Left ventricle myocardium inferior (tissue), 1 donor: ENCODE results near the gene KLHL29. TPM values are rescaled to one million over a fixed set of nuclear protein-coding genes. Genes with fewer than 3 reads are reported as not detected.

Experiments used
- DNase-seq: peaks from one replicate; pipeline ENCODE4 v3.0.0-alpha.2; 2020
- H3K27ac ChIP-seq: fragments of 200-600 bp; replicated peaks from 2 replicates; pipeline ENCODE4 v1.8.0; 2021
- H3K27me3 ChIP-seq: fragments of 200-600 bp; 2 replicates; pipeline ENCODE4 v1.8.0; 2021; ENCODE audit warnings: low read depth
- H3K36me3 ChIP-seq: fragments of 200-600 bp; 2 replicates; pipeline ENCODE4 v1.8.0; 2021
- H3K4me1 ChIP-seq: fragments of 200-600 bp; 2 replicates; pipeline ENCODE4 v1.8.0; 2021
- H3K4me3 ChIP-seq: fragments of 200-600 bp; 2 replicates; pipeline ENCODE4 v1.8.0; 2021; ENCODE audit warnings: mild to moderate bottlenecking, moderate library complexity
- H3K9me3 ChIP-seq: fragments of 200-600 bp; replicated peaks from 2 replicates; pipeline ENCODE4 v1.8.0; 2021
- intact Hi-C: fragments of 100-400 bp; cut with micrococcal nuclease; formaldehyde crosslinking; loops from one replicate; pipeline ENCODE4 v1.11.0; 2022
- total RNA-seq: library from RNA; stranded (reverse); fragmentation: NEBNext Ultra II Directional; extraction: Animal tissue kit (Norgen Biotek cat#: 25700); gene quantifications from one replicate; pipeline ENCODE4 v1.2.1, GENCODE V29; 2021
- TF ChIP-seq, protein P1 (sequence below): fragments of 200-600 bp; IDR thresholded peaks from 2 replicates; pipeline ENCODE4 v1.8.0; 2021; ENCODE audit warnings: antibody characterized with exemption, mild to moderate bottlenecking, borderline replicate concordance
- donor health status: DM: no; HTN: yes; CAD: no; lungs with severe emphysema.

KLHL29 gene
- total RNA-seq, 1 donor from 2014 or later, result 1.1 TPM

DNA sequence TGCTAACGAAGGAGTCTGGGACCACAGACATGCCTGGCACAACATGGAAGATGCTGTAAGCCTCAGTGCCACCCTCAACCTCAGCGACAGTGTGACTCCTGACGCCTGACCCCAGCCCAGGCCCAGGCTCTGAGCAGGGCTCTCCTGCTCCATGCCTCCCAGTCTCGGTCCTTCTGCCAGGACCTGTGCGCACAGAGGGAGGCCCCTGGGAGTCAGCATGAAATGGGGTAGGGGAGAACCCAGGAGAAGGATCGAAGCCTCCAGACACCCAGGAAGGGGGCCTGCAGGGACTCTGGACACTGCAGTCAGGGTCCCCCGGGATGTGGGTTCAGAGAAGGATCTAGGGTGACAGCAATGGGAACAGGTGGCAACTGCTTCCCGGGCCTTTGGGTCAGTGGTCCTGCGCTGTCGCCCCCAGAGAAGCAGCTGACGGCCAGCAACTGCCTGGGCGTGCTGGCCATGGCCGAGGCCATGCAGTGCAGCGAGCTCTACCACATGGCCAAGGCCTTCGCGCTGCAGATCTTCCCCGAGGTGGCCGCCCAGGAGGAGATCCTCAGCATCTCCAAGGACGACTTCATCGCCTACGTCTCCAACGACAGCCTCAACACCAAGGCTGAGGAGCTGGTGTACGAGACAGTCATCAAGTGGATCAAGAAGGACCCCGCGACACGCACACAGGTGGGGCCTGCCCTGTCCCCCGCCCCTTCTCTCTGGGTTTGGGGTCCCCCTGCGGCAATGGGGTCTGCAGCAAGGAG is 308.0 kb downstream of the KLHL29 start:
- no peaks in the 10 kb centered on the region for H3K4me1 ChIP-seq
- H3K36me3 ChIP-seq, result peaks cover 9% of the 10 kb centered on the region
- no peak overlapping the region for H3K27ac ChIP-seq
- intact Hi-C loops, result no loop called here
- no peak overlapping the region for H3K4me3 ChIP-seq
- DNase-seq, result no peak
- TF ChIP-seq, protein P1, sequence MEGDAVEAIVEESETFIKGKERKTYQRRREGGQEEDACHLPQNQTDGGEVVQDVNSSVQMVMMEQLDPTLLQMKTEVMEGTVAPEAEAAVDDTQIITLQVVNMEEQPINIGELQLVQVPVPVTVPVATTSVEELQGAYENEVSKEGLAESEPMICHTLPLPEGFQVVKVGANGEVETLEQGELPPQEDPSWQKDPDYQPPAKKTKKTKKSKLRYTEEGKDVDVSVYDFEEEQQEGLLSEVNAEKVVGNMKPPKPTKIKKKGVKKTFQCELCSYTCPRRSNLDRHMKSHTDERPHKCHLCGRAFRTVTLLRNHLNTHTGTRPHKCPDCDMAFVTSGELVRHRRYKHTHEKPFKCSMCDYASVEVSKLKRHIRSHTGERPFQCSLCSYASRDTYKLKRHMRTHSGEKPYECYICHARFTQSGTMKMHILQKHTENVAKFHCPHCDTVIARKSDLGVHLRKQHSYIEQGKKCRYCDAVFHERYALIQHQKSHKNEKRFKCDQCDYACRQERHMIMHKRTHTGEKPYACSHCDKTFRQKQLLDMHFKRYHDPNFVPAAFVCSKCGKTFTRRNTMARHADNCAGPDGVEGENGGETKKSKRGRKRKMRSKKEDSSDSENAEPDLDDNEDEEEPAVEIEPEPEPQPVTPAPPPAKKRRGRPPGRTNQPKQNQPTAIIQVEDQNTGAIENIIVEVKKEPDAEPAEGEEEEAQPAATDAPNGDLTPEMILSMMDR, result no peak
- H3K9me3 ChIP-seq, result no peaks in the 10 kb centered on the region
- H3K27me3 ChIP-seq, result no peaks in the 10 kb centered on the region

- Histone ChIP-seq H3K4me1 (peaks cover 2% of the 10 kb centered on the region), H3K27ac (no peak overlapping the region), H3K4me3 (no peak overlapping the region), H3K36me3 (peaks cover 9% of the 10 kb centered on the region), H3K9me3 (no peaks in the 10 kb centered on the region), H3K27me3 (no peaks in the 10 kb centered on the region)
- intact Hi-C loops, result no loop called here
- TF ChIP-seq, protein P1, result no peak
- DNase-seq, result no peak
Measured at GRCh38 chr2:23693606-23693951, 308.6 kb downstream of the KLHL29 start.

DNA sequence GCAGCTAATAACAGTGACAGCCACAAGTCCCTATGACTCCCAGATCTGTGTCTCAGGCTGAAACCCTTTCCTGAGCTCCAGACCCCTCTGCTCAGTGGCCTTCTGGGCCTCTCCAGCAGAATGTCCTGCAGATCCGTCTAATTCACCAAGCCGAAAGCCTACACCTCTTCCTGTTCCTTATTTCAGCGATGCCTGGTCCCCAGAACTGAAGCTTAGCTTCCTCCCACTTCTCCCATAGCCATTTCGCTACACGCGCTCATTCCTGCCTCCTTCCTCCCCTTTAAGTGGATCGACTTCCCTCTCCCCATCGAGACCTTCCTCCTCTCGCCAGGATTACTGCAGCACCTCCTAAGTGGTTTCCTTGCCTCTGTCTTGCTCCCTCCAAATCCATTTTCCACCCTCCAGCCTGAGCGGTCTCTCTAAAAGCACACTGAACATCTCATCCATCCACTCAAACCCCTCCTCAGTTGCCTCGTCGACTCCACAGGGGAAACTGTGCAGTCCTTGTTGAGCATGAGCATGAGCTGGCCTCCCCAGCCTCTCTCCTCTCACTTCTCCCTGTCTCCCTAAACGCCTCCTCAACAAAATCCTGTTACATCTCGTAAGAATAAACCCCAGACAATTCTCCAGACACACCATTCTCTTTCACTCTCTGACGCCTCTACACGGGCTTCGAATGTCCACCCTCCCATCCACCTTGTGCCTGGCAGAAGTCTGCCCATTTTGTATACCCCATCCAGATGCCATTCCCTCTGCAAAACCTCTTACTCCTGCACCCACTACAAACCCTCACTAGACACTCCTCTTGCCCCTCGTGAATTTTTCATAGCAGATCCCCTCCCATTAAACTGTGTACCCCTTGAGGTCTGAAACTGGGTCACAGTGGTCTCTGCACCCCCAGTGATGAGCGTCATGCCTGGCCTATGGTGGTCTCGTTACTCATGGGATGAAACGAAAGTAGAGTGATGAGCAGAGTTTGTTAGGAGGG is 309.4 kb downstream of the KLHL29 start:
- no peak for DNase-seq

GRCh38 chr2:23695214-23695889 is 310.4 kb downstream of the KLHL29 start:
- H3K4me3 ChIP-seq, result no peak overlapping the region
- TF ChIP-seq, protein P1, result no peak
- no peak for DNase-seq
- peaks cover 9% of the 10 kb centered on the region for H3K4me1 ChIP-seq
- H3K9me3 ChIP-seq, result no peaks in the 10 kb centered on the region
- peaks cover 9% of the 10 kb centered on the region for H3K36me3 ChIP-seq
- intact Hi-C loops, result no loop called here
- no peaks in the 10 kb centered on the region for H3K27me3 ChIP-seq
- no peak overlapping the region for H3K27ac ChIP-seq

More for the DNA sequence above, 309.4 kb downstream of the KLHL29 start:
- peaks cover 9% of the 10 kb centered on the region for H3K4me1 ChIP-seq
- H3K9me3 ChIP-seq, result no peaks in the 10 kb centered on the region
- H3K27ac ChIP-seq, result no peak overlapping the region
- peaks cover 9% of the 10 kb centered on the region for H3K36me3 ChIP-seq
- no peak overlapping the region for H3K4me3 ChIP-seq
- H3K27me3 ChIP-seq, result no peaks in the 10 kb centered on the region
- intact Hi-C loops, result no loop called here
- TF ChIP-seq, protein P1, result no peak

GRCh38 chr2:23695890-23696751 is 311.1 kb downstream of the KLHL29 start:
- Histone ChIP-seq H3K9me3 (no peaks in the 10 kb centered on the region), H3K27me3 (no peaks in the 10 kb centered on the region), H3K4me1 (peaks cover 9% of the 10 kb centered on the region), H3K27ac (no peak overlapping the region), H3K36me3 (peaks cover 9% of the 10 kb centered on the region), H3K4me3 (no peak overlapping the region)
- no peak for DNase-seq
- TF ChIP-seq, protein P1, result no peak
- intact Hi-C loops, result no loop called here
